ENCODE results near the gene VSX1.

The VSX1 gene

DNA sequence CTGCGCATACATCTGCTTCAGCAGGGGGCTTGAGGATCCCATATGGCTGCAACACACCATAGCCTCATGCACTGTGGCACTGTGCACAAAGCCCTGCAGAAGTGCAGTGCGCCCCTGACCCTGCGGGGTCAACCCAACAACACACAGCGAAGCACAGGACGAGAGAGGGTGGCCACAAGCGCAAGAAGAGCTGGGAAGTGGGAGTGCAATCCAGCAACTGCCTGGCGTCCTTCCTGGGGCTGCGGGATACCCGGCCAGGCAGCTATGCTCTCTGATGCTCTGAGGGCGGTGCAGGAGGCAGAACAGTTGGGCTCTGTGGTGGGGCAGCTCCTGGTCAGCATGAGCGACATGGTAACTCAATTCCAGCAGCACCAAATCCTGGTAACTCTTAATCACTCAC lies 18.4 kb downstream of the VSX1 start:
- H3K4me3 ChIP-seq (ENCODE audit: control insufficient read depth, low read depth, low read length) = no peak overlapping the region
- TF ChIP-seq, protein P1, sequence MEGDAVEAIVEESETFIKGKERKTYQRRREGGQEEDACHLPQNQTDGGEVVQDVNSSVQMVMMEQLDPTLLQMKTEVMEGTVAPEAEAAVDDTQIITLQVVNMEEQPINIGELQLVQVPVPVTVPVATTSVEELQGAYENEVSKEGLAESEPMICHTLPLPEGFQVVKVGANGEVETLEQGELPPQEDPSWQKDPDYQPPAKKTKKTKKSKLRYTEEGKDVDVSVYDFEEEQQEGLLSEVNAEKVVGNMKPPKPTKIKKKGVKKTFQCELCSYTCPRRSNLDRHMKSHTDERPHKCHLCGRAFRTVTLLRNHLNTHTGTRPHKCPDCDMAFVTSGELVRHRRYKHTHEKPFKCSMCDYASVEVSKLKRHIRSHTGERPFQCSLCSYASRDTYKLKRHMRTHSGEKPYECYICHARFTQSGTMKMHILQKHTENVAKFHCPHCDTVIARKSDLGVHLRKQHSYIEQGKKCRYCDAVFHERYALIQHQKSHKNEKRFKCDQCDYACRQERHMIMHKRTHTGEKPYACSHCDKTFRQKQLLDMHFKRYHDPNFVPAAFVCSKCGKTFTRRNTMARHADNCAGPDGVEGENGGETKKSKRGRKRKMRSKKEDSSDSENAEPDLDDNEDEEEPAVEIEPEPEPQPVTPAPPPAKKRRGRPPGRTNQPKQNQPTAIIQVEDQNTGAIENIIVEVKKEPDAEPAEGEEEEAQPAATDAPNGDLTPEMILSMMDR (IDR thresholded peaks at IDR 0.05; ENCODE audit: control insufficient read depth, insufficient read depth, low read depth, low read length, missing control alignments) = no peak
- DNase-seq (ENCODE audit: low read depth) = no peak

DNA sequence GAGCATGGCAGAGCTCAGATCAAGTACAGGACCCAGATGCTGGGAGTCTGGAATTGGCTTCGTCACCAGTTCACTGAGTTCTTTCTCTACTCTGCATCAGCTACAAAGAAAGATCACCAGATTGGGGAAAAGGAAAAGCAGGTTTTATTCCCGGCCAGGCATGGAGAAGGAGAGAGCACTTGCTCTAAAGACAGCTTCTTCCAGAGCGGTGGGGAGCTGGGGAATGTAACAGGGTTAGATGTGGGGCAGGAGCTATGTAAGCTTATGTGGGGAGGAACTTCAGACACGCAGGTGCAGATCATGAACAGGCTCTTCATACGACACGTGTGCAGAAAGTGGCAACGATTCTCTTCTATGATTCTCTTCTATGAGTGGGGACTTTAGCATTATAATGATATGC lies 19.1 kb downstream of the VSX1 start:
- TF ChIP-seq, protein P1 (IDR thresholded peaks at IDR 0.05; ENCODE audit: control insufficient read depth, insufficient read depth, low read depth, low read length, missing control alignments) = no peak
- DNase-seq (ENCODE audit: low read depth) = no peak
- H3K4me3 ChIP-seq (ENCODE audit: control insufficient read depth, low read depth, low read length) = no peak overlapping the region

DNA sequence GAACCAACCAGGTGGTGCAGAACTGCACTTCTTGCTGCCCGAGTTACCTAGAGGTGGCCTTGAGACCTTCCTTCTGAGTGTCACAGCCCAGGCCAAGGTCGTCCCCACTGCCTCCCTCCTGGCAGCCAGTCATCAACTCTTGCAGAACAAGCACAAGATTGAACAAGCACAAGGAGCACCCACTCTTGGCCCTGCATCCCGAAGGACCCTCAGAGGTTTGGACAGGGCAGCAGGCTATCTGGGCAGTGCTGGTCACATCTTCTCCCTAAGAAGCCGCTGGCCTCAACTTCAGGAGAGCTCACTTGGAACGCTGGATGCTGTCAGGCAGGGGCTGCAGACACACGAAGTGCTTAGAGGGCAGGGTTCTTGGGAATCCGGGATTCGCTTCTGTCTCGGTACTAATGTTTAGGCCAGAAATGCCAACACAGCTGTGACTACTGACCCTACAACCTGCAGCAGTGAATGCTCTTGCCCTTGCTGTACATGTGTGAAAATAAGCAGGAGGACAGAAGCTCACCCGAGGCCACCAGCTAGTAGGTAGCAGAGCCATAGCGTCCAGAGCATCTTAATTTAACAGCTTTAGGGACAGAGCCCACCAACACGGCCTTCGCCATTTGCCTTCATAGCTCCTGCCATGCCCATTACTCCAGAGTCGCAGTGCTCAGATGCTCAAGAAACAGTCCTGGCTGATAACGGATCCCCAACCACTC lies 20.0 kb downstream of the VSX1 start:
- no peak for DNase-seq (ENCODE audit: low read depth)
- TF ChIP-seq, protein P1 (IDR thresholded peaks at IDR 0.05; ENCODE audit: control insufficient read depth, insufficient read depth, low read depth, low read length, missing control alignments) = no peak
- H3K4me3 ChIP-seq (ENCODE audit: control insufficient read depth, low read depth, low read length) = no peak overlapping the region

DNA sequence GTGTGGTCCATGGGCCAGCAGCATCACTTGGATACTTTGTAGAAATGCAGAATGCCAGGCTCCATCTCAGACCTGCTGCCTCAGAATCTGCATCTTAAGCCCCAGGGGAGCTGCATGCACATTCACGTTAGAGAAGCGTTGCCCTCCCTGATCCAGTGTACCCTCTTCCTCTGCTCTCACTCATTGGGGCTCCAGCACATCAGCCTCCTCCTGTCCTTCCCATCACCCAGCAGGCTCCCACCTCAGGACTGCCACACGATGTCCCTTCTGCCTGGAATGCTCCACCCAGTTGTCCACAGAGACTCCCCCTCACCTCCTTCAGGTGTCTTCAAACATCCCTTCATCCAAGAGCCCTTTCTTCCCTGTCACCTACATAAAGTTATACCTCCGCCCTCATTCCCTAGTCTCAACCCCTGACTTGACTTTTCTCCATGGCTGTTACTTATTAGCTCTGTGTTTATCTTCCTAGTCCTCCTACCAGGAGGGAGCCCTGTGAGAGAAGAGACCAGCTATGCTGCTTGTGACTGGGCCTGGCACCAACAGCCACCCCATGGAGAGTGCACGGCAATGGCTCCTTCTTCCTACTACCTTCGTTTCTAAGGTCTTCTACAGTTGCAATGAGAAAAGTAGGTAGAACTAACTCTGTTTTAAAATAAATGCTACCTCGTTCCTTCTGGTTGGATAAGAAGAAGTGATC lies 20.7 kb downstream of the VSX1 start:
- no peak overlapping the region for H3K4me3 ChIP-seq (ENCODE audit: control insufficient read depth, low read depth, low read length)
- TF ChIP-seq, protein P1 (IDR thresholded peaks at IDR 0.05; ENCODE audit: control insufficient read depth, insufficient read depth, low read depth, low read length, missing control alignments) = no peak
- DNase-seq (ENCODE audit: low read depth) = no peak

DNA sequence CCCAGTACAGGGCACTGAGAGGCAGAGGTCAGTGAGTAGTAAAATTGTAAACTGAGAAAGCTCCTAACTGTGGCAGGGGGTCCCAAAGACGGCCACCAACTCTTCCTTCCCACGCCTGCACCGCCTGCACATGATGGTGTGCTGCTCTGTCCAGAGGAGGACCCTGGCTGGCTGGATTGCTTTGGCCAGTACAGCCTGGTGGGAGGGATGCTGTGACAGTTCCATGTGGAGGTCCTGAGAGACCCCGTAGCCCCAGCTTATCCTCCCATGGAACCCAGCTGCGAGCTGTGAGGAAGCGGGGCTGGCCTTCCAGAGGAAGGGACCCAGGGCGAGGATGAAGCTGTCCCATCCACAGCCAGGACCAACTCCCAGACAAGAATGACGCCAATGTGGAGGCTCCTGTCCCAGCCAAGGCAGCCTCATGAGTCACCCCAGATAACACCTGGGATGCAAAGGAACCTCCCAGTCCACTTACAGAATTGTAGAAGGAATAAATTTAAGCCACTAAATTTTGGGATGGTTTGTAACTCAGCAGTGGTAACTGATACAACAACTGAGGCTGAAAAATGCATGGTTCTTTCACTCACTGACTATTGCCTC lies 22.0 kb downstream of the VSX1 start:
- TF ChIP-seq, protein P1 (IDR thresholded peaks at IDR 0.05; ENCODE audit: control insufficient read depth, insufficient read depth, low read depth, low read length, missing control alignments) = no peak
- no peak overlapping the region for H3K4me3 ChIP-seq (ENCODE audit: control insufficient read depth, low read depth, low read length)
- no peak for DNase-seq (ENCODE audit: low read depth)

DNA sequence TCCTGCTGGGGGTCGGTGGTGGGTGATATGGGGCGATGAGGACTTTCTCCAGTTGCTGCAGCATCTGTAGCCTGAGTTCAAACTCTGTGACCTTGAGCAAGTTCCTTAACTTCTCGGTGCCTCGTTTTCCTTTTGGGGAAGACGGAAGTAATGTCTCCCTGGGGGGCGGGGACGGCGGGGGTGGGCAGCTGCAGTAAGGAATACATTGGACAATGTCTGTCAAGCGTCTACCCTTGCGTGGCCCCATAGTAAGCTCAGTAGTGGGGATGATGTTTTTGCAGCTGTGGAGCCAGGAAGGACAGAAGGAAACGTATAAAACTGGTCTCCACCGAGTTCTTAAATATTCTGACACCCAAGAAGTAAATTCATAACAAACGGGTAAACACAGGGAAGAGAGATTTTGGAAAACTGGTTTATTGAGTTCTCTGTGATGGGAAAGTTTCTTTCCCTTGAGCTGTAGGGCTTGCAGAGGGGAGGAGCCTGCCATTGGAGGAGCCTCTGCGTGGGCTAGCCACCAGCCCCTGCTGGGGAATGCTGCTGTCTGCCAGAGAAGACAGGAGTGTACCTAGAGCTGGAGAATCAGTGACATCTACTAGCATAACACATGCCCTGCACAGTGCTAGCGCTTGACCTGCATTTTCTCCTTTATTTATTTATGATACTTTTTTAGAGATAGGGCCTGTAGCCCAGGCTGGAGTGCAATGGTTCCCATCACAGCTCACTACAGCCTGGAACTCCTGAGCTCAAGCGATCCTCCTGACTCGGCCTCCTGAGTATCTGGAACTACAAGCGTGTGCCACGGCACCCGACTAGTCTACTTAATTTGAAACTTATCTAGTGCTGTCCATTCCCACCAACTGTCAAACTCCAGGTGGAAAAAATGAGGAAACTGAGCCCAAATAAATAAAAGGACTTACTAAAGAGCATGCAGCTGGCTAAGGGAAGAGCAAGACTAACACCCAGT lies 22.8 kb downstream of the VSX1 start:
- DNase-seq (ENCODE audit: low read depth) = no peak
- H3K4me3 ChIP-seq (ENCODE audit: control insufficient read depth, low read depth, low read length) = peak overlapping the region; percentile 71
- TF ChIP-seq, protein P1 (IDR thresholded peaks at IDR 0.05; ENCODE audit: control insufficient read depth, insufficient read depth, low read depth, low read length, missing control alignments) = no peak
